ENCODE results near the gene LIMS4.
"Not testable (repeated sequence)": the region's sequence is repeated elsewhere in the genome, so short reads cannot be mapped to it uniquely, and the experiment has no call there.

Gene LIMS4

GRCh38 chr2:110449127-110449947, 23.3 kb downstream of the LIMS4 start:
- DNase-seq: not testable (repeated sequence)

GRCh38 chr2:110446644-110447043, 26.0 kb downstream of the LIMS4 start:
- DNase-seq: not testable (repeated sequence)

- not testable (repeated sequence) for DNase-seq
Observed at GRCh38 chr2:110443305-110444005, 29.2 kb downstream of the LIMS4 start.

- DNase-seq: not testable (repeated sequence)
Observed at GRCh38 chr2:110441905-110442304, 30.7 kb downstream of the LIMS4 start.

GRCh38 chr2:110434565-110434964, 38.1 kb downstream of the LIMS4 start:
- DNase-seq: not testable (repeated sequence)

GRCh38 chr2:110425725-110426124, 46.9 kb downstream of the LIMS4 start:
- DNase-seq: not testable (repeated sequence)

- not testable (repeated sequence) for DNase-seq
Observed at GRCh38 chr2:110424421-110424820, 48.2 kb downstream of the LIMS4 start.

GRCh38 chr2:110423574-110423962, 49.0 kb downstream of the LIMS4 start:
- DNase-seq: not testable (repeated sequence)

- not testable (repeated sequence) for DNase-seq
Observed at GRCh38 chr2:110422852-110423573, 49.6 kb downstream of the LIMS4 start.

- not testable (repeated sequence) for DNase-seq
Observed at GRCh38 chr2:110420641-110421354, 51.8 kb downstream of the LIMS4 start.

- DNase-seq: not testable (repeated sequence)
Observed at GRCh38 chr2:110407142-110407541, 65.5 kb downstream of the LIMS4 start.

GRCh38 chr2:110404988-110405387, 67.6 kb downstream of the LIMS4 start:
- not testable (repeated sequence) for DNase-seq

GRCh38 chr2:110404246-110404645, 68.4 kb downstream of the LIMS4 start:
- not testable (repeated sequence) for DNase-seq

- DNase-seq: not testable (repeated sequence)
Observed at GRCh38 chr2:110401001-110401618, 71.5 kb downstream of the LIMS4 start.

- DNase-seq: not testable (repeated sequence)
Observed at GRCh38 chr2:110399378-110399777, 73.2 kb downstream of the LIMS4 start.

GRCh38 chr2:110395990-110396389, 76.6 kb downstream of the LIMS4 start:
- DNase-seq: not testable (repeated sequence)

Measured in NCI-H1436 treated with DMSO at 0.1 percent for 48 hours (cell line).